ACHN (cell line): ENCODE measurements around the gene PRCC.
A peak's percentile ranks its signal among the peaks of the same experiment; 100 is the strongest.
"Not testable (repeated sequence)": the region's sequence is repeated elsewhere in the genome, so short reads cannot be mapped to it uniquely, and the experiment has no call there.

Source experiments
- DNase-seq: peaks from one replicate; pipeline ENCODE4 v3.0.0-alpha.2; 2015
- in situ Hi-C: cut with HindIII; loops from 2 replicates; pipeline ENCODE4 v1.10.0; 2017; ENCODE audit warnings: low sequenced_read_pairs, low pct_ligation_motif_present, low pct_unique_long_range_greater_than_20kb

The PRCC gene

DNA sequence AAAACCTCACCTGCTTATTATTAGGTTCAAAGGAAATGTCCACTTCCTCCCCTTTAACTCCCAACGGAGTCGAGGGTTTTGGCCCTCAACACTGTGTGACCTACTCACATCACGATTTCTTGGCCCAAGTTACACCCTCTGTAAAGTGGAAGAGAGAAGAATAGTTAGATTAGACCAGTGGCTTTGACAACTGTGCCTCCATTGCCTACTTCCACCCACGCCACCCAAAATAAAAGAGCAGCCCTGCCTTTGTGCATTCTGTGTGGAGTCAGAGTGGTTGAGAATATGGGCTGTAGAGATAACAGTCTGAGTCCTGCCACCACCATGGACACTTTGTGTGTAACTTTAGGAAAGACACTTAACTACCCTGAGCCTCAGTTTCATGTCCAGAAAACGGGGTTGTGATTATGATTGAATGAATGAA, 11.8 kb upstream of the PRCC start:
- DNase-seq, result no peak
- in situ Hi-C loops, result no loop called here

DNA sequence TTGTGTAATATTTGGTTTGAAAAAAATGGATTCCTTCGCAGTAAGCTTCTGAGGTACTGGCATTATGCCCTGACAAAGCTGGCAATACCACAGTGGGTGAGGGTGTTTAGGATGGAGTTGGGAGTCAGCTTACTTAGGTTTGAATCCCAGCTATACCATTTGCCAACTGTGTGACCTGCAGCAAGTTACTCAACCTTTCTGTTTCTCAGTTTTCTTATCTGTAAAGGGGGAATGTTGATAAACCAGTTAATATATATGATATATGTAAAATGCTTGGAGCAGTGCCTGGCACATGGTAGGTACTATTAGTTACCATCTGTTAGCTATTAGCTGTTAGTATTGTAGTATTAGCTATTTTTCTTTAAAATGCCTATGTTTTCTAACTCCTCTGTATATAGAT, 11.0 kb upstream of the PRCC start:
- in situ Hi-C loops, result no loop called here
- DNase-seq, result no peak

DNA sequence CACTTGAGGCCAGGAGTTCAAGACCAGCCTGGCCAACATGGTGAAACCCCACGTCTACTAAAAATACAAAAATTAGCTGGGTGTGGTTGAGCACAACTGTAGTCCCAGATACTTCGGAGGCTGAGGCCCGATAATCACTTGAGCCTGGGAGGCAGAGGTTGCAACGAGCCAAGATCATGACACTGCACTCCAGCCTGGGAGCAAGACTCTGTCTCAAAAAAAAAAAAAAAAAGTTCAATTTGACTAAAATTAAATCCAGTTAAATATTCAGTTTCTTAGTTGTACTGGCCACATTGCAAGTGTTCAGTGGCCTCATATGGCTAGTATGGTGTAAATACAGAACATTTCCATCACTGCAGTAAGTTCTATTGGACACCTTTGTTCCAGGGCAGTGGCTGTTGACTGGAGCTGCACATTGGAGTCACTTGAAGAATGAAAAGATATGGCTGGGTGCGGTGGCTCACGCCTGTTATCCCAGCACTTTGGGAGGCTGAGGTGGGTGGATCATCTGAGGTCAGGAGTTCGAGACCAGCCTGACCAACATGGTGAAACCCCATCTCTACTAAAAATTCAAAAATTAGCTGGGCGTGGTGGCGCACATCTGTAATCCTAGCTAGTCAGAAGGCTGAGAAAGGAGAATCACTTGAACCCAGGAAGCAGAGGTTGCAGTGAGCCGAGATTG, 9.6 kb upstream of the PRCC start:
- in situ Hi-C loops, DNase-seq: not testable (repeated sequence)

DNA sequence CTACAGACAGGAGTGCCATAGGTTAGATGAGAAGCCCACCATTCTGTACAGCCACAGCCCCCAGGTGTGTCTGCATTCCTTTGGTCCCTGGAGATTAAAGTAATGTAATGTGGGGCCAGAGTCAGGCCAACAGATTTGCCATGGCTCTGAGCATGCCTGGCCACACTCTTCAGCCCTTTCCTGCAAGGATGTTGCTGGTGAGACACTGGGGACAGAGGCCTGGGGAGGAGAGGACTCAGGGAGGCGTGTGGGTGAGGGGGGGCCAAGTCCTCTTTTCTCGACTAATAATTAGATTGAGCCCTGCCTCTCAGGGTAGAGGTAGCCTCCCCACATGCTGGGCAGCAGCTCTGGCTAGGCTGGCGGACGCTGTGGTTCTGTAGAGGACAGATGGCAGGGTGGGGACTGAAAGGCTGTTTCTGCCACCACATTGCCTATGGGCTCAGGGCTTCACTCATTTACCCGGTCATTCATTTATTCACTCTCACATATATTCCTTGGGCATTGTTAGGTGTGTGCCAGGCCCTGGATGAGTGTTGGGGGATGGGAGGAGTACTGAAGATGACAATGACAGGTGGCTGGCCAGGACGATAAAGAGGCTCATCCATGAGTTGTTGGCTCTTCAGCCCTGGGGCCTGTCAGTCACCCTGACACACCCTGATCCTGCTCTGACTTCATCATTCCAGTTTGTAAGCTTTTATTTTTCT, 7.1 kb upstream of the PRCC start:
- in situ Hi-C loops, result no loop called here

DNA sequence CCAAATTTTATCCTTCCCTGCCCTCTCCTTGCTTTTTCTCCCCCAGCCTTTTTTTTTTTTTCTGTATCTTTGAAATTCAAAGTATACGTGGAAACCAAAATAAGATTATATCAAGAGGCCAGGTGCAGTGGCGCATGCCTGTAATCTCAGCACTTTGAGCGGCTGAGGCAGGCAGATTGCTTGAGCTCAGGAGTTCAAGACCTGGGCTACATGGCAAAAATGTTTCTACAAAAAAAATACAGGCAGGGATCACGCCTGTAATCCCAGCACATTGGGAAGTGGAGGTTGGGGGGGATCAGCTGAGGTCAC, 6.6 kb upstream of the PRCC start:
- DNase-seq, result no peak
- in situ Hi-C loops, result no loop called here

More for the DNA sequence above, 7.1 kb upstream of the PRCC start:
- no peak for DNase-seq

DNA sequence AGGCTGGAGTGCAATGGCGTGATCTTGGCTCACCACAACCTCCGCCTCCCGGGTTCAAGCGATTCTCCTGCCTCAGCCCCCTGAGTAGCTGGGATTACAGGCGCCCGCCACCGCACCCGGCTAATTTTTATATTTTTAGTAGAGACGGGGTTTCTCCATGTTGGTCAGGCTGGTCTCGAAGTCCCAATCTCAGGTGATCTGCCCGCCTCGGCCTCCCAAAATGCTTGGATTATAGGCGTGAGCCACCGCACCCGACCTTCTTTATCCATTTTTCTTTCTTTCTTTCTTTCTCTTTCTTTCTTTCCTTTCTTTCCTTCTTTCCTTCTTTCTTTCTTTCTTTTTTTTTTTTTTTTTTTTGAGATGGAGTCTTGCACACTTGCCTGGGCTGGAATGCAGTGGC, 2.2 kb upstream of the PRCC start:
- in situ Hi-C loops, DNase-seq: not testable (repeated sequence)

DNA sequence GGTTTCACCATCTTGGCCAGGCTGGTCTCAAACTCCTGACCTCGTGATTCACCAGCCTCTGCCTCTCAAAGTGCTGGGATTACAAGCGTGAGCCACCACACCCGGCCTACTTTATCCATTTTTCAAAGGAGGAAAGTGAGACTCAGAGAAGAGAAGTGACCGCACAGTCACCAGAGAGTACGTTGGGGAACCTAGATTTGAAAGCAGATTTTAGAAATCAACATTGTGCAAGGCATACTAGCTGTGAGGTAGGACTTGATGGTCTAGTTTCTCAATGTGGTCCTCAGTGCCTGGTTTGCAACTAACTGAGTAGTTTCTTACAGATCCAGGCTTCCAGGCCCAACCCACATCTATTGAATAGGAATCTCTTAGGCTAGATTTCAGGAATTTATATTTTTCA, 1.7 kb upstream of the PRCC start:
- DNase-seq, result no peak
- in situ Hi-C loops, result no loop called here

DNA sequence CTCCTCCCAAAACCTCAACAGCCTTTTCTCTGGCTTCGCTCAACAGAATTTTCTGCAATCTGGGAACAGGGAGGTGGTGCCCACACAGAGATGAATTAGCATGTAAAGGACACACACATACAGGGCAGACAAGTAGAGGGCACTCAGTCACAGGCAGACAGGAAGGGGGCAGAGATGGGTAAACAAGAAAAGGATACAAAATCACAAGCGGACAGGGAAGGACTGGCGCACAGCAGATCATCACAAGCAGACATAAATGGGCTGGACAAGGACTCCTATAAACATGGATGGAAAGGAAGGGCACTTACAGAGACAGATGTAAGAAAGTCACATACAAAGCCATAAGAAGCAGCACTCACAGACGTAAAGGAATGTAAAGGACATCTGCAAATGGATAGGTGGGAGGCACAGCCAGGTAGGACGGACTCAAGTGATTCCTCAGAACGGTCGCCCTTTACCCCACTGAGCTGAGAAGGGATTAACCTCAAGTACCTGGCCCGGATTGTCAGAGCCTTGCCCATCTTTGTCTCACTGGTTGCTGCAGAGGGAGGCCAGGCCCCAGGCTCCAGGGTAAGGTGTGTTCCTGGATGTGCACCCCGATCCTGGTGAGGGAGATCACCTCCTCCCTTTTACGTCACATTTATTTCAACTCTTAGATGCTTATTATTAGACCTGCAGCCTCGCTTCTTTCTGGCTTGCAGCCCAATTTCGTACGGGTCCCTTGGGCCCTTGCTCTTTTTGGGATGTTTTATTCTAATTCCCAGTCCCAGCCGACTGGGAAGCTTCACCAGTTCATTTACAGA, 836 bp upstream of the PRCC start:
- DNase-seq, result peak; percentile 25
- in situ Hi-C loops, result no loop called here

DNA sequence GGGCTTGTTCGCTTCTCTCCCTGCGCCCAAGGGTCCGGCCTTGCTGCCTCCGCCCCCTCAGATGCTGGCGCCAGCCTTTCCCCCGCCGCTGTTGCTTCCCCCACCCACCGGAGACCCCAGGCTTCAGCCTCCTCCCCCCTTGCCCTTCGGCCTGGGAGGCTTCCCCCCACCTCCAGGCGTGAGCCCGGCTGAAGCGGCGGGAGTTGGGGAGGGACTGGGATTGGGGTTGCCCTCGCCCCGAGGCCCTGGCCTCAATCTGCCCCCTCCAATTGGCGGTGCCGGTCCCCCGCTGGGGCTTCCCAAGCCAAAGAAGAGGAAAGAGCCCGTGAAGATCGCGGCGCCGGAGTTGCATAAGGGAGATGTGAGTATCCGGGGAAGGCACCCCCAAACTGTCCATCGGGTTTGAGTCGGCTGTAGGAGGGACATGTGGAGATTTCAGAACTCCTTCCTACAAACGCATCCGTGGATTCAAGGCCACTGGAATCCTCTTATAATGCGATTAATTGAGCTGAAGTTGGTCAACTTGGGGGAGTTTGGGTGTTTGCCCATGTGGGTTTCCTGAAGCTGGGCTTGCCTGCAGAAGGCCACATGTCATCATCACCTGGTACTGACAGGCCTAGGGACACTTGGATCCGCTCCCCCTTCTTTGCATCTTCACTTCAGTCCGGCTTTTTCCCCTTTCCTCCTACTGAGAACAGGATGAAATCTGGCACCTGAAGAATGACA, 707 bp downstream of the PRCC start:
- in situ Hi-C loops, result no loop called here
- DNase-seq, result peak; percentile 24

DNA sequence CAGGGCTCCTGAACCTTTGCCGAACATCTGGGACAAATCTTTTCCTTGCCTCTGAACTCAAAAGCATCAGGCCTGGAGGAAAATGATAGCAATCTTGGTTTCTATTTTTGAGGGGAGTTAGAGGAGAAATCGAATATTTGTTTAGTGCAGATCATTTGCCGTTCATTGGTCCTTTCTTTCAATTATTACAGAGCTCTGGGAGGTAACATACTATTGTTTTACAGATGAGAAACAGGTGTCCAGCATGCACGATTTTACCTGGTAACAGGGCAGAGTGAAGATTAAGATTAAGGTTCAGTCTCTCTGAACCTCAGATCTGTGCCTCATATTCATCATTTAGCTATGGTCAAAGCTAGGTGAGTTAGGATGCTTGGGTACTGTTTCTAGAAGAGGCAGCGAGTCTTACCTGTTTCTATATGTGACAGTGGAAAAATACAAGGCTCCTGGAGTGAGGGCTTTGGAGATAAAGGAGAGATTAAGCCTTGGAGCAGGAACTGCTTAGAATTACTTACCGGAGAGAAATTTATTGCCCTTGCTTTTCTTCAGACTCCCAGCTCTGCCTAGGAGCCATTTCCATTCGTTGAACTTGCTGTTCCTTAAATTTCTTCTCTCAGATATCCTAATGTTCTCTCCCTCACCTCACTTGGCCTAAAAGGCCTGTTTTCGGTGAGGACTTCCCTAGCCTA, 1.4 kb downstream of the PRCC start:
- DNase-seq, result no peak
- in situ Hi-C loops, result no loop called here

DNA sequence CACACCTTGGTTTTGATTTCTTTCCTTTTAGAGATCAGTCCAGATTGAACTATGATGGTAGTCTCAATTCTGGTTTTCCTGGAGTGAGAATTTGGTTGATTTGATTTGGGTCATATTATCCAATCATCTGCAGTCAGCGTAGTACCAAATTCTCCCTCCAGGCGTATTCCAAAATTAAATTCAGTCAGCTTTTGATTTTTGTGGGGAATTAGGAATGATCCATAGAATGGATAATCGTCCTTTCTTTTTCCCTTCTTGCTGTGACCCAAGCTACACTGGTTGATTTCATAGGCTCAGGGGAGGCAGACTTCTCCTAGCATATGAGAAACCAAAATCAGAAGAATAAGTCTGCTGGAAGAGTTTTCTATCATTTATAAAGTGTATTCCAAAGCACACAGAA, 4.9 kb downstream of the PRCC start:
- in situ Hi-C loops, result no loop called here
- no peak for DNase-seq

DNA sequence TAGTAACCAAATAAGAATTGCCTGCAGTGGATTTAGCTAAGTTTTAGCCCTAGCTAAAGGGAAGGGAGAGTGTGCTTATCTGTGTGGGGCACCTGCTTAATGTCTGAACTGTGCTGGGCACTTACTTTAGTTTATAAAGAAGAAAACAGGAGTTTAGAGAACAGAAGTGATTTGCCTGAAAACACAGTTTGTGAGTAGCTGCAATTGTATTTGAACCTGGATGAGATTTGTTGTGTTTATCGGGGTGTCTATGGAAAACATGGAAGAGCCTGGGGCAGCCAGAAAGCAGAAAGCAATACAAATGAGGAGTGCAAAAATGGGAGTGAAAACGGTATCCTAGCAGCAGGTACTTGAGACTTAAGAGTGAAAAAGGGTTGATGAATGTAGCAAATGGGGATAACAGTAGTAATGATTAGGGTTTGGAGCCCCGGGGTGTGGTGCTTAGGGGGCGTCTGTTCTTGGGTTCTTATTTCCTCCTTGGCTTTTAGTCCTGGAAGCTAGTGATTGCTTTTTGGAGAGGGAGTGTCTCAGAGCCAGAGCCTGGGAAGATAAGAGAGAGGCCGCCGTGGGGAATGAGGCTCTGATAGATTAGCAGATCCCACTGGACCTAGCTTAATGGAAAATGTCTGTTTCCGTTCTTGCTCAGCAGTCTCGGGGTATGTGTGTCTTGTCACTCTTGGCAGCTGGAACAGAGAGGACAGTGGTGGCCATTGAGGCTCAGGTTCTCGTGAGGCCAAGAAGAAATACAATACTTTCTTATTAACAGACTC, 5.6 kb downstream of the PRCC start:
- in situ Hi-C loops, result no loop called here
- DNase-seq, result no peak

DNA sequence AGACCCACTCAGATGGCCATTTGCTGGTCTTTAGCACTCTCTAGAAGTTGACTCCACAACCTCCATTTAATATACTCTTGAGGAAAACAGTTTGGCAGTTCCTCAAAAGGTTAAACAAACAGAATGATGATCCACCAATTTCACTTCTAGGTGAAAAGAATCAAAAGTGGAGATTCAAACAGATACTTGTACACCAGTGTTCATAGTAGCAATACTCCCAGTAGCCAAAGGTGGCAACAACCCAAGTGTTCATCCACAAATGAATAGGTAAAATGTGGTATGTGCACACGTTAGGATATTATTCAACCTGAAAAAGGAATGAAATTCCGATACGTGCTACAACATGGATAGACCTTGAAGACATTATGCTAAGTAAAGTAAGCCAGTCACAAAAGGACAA, 6.3 kb downstream of the PRCC start:
- DNase-seq, result no peak
- in situ Hi-C loops, result no loop called here

DNA sequence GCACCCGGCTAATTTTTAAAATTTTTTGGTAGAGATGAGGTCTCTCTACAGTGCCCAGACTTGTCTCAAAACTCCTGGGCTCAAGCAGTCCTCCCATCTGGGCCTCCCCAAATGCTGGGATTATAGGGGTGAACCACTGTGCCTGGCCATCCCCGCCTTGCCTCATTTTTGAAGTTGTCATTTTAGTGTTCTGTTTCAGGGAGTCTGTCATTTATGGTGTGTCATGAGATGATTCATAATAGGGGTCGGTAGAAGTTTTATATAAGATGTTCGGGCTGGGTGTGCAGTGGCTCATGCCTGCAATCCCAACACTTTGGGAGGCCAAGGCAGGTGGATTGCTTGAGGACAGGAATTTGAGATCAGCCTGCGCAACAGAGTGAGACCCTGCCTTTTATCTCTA, 8.5 kb downstream of the PRCC start:
- in situ Hi-C loops, result no loop called here
- DNase-seq, result no peak

DNA sequence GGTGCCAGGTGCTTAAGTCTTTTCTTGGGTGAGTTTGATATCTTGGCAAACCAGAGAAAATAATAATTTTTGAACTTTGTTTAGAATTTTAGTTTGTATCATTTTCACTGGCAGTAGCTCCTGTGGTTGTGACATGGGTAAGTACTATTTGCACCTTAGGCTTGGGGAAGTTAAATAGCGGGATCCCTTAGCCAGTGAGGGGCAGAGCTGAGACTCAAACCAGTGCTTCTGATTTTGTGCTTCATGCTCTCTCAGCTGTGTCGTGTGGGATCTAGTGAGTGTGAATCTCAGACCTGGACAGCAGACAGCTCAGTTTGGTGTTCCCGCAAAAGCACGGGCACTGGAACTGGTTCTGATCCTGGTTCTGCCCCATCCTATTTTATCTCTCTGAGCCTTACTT, 9.6 kb downstream of the PRCC start:
- no peak for DNase-seq
- in situ Hi-C loops, result no loop called here

DNA sequence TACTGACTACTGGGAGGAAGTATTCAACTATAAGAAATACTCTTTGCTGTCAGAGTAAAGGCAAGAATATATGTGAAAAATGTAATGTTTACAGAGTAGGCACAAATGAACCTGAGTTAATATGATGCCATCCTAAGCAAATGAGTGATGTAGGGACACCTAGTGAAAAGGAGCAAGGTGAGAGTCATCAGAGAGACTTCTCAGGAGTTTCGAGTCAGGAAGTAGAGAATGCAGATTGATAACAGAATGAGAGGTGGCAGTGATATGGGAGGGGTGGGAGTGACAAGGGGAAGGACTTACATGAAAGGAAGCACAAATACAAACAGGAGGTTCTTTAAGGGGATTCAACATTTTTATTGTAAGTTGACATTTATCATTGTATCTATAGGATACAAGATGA, 10.2 kb downstream of the PRCC start:
- no peak for DNase-seq
- in situ Hi-C loops, result no loop called here

DNA sequence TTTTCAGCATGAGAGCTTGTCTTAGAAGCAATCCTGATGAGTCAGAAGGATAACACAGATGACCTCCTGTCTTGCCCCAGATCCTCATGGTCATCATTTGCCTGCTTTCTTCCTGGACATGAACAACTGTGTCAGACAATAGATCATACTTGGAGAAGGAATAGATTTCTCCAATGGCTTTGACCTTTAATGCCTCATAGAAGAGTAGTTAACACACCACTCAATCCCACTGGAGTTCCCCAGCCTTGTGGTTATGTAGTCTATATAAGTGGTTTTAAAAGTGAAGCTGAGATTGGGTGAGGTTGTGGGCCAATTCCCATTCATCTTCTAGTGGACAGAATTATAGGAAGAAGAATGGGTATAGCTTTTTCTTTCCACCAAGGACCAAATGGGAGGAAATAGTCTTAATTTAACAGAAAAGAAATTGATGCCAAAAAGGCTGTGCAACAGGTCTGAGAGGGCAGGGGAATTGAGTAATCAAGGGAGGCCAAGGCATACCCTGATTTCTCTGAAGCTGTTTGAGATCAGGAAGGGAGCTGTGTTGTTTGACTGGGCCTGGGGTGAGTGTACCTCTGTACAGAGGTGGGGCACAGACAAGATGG, 14.4 kb downstream of the PRCC start:
- in situ Hi-C loops, result no loop called here
- DNase-seq, result no peak

DNA sequence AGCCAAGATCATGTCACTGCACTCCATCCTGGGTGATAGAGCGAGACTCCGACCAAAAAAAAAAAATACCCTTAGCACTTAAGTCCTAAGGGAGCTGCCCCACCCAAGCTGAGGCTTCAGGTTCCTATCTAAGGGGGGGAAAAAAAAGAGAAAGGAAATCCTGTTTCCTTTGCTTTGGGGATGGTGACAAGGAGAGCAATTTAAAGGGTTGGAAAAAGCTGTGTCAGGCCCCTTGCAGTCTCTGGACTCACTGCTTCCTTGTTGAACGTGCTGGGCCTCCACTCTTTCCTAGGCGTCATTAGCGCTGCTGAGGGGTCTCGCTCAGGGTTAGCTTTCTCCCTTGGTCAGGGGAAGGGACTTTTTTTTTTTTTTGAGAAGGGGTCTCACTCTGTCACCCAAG, 18.1 kb downstream of the PRCC start:
- in situ Hi-C loops, result no loop called here
- DNase-seq, result no peak
